ENCODE results near the gene SUSD6.

DNA sequence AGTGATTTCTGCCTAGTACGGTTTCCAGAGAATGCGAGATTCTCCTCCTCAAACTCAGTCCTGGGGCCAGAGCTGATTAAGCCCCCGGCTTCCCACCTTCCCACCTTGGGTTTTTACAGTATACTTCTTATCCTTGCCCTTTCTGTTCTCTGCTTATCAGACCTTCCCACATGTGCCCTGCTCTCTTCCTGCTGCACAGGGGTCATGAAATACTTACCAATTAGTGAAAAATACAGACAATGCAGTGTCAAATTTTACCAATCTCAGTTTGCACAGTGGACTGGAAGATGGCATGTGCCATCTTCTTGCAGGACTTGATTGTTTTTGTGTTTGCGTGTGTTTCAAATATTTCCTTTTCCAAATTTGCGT, 14.7 kb downstream of the SUSD6 start:
- TF ChIP-seq, protein P1, sequence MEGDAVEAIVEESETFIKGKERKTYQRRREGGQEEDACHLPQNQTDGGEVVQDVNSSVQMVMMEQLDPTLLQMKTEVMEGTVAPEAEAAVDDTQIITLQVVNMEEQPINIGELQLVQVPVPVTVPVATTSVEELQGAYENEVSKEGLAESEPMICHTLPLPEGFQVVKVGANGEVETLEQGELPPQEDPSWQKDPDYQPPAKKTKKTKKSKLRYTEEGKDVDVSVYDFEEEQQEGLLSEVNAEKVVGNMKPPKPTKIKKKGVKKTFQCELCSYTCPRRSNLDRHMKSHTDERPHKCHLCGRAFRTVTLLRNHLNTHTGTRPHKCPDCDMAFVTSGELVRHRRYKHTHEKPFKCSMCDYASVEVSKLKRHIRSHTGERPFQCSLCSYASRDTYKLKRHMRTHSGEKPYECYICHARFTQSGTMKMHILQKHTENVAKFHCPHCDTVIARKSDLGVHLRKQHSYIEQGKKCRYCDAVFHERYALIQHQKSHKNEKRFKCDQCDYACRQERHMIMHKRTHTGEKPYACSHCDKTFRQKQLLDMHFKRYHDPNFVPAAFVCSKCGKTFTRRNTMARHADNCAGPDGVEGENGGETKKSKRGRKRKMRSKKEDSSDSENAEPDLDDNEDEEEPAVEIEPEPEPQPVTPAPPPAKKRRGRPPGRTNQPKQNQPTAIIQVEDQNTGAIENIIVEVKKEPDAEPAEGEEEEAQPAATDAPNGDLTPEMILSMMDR (IDR thresholded peaks at IDR 0.05; ENCODE audit: insufficient read depth, low read length) = no peak
- TF ChIP-seq, protein P2, sequence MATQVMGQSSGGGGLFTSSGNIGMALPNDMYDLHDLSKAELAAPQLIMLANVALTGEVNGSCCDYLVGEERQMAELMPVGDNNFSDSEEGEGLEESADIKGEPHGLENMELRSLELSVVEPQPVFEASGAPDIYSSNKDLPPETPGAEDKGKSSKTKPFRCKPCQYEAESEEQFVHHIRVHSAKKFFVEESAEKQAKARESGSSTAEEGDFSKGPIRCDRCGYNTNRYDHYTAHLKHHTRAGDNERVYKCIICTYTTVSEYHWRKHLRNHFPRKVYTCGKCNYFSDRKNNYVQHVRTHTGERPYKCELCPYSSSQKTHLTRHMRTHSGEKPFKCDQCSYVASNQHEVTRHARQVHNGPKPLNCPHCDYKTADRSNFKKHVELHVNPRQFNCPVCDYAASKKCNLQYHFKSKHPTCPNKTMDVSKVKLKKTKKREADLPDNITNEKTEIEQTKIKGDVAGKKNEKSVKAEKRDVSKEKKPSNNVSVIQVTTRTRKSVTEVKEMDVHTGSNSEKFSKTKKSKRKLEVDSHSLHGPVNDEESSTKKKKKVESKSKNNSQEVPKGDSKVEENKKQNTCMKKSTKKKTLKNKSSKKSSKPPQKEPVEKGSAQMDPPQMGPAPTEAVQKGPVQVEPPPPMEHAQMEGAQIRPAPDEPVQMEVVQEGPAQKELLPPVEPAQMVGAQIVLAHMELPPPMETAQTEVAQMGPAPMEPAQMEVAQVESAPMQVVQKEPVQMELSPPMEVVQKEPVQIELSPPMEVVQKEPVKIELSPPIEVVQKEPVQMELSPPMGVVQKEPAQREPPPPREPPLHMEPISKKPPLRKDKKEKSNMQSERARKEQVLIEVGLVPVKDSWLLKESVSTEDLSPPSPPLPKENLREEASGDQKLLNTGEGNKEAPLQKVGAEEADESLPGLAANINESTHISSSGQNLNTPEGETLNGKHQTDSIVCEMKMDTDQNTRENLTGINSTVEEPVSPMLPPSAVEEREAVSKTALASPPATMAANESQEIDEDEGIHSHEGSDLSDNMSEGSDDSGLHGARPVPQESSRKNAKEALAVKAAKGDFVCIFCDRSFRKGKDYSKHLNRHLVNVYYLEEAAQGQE (IDR thresholded peaks at IDR 0.05; ENCODE audit: insufficient replicate concordance, low read depth) = no peak
- no peak for TF ChIP-seq POLR2AphosphoS5 (IDR thresholded peaks at IDR 0.05; ENCODE audit: low read depth)
- TF ChIP-seq GABPA (IDR thresholded peaks at IDR 0.05; ENCODE audit: low read depth) = no peak
